Activated CD8-positive, alpha-beta memory T cell treated with anti-CD3 and anti-CD28 coated beads for 48 hours (primary cell): ENCODE data around the gene SH2D6.
"Not testable (repeated sequence)": the region's sequence is repeated elsewhere in the genome, so short reads cannot be mapped to it uniquely, and the experiment has no call there.

ENCODE experiments used
- DNase-seq, 3 experiments: peaks; one replicate each; pipeline ENCODE4 v3.0.0-alpha.2; 2020; ENCODE audit warnings: low read depth in 2 of 3, low spot score in 2 of 3

Gene SH2D6

DNA sequence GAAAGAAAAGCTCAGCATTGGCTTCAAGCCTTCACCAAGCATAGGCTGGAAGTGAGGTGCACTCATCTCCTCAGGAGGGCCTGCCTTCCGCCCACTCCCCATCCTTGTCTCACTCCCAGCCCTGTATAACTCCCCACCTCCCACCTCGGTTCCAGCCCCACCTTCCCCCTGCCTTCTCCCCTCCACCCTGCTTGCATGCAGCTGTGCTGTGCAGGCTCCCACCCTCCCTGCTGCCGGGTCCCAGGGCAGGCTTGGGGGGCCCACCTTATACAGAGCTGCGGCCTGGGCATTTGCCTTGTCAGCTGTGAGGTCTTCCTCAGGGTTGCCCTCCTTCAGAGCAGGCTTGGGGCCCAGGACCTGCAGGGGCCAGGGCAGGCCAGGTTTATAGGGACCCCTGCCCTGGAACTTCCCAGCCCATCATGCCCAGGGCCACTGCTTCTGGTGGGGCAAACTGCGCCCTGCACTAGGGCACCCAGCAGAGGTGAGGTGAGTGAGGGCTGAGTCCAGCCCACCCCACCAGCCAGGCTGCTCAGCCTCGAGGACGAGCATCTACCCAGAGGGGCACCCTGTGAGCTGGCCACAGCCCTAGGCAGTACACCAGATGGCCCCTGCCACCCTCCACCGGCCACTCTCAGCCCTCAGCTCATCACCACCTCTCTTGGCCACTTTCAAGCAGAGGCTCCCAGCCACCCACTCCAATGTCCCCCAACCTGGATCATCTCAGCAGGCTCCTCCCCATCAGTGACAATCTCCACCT, 19.9 kb upstream of the SH2D6 start:
- DNase-seq: no peak

DNA sequence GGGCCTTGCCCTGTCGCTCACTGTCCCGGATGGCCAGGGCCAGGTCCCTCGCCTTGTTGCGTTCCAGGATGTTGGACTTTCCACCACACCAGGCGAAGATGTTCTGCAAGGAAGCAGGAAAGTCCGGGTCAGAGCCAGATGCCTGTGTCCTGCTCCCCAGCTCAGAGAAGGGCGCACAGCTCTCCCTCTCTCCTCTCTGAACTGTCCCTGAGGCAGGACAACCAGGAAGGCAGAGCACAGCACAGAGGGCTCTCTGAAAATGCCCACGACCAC, 19.4 kb upstream of the SH2D6 start:
- no peak for DNase-seq

DNA sequence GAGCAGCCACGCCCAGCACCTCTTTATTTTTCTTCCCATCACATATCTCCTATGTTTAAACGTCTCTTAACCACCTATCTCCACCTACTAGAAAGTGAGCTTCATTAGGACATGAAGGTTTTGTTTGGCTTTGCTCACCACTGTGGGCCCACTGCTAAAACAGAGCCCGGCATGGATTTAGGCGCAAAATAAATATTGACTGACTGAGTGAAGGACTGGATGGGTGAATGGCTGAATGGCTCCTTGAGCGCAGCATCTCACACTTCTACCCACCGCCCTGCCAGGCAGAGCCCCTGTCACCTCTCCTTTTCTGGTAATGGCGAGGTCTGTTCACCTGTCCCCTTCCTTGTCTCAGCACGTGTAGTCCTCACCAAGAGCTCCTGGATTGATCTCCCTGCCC, 18.5 kb upstream of the SH2D6 start:
- DNase-seq: no peak

DNA sequence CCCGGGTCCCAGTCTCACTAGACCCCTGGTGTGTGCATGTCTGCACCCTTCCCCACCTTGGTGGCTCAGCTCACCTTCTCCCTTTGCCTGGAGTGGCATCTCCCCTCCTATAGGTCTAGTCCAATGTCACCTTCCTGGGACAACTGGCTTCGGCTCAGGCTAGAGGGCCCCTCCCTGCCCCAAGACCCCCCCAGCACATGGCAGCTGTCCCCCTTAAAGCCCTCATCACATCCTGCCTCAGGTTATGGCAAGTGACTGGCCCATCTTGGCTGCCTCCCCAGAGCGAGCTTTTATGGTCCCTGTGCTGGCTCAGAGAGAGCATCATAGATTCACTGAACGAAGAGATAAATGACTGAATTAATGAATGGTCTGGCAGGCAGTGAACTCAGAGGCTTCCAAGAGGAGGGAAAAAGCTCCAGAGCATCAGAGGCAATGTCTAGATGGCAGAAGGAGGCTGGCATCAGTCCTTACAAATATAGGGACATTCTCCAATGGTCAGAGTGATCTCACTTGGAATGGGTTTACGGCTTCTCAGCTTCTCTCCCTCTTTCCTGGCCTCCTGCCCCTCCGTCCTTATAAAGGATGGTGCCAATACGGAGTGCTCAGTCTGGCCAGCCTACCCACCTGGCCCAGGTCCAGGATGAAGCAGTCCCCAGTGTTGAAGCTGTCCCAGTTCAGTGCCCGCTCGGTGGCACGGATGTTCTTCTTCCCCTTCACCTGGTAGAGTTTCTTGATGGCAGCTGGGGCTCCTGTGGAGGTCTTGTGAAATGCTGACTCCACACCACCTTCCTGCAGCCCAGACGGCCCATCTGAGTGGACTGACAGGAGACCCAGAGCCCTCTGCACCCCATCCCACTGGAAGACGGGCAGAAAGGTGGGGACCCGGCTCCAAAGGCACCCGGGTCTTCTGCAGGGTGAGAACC, 17.7 kb upstream of the SH2D6 start:
- no peak for DNase-seq

DNA sequence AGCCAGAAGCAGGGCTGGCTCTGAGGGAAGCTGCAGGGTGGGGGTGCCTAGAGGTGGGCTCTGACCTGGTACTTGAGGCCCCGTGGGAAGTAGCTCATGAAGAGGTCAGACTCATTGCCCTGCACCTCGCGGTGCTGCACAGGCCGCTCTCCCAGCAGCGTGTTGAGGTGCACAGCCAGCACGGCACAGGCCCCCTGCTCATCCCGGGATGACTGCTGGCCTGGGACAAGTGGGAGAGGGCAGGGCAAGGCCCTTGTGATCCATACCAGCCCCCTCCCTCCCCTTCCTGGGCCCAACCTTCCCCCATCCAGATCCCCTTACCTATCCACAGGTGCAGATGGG, 17.1 kb upstream of the SH2D6 start:
- DNase-seq: no peak

DNA sequence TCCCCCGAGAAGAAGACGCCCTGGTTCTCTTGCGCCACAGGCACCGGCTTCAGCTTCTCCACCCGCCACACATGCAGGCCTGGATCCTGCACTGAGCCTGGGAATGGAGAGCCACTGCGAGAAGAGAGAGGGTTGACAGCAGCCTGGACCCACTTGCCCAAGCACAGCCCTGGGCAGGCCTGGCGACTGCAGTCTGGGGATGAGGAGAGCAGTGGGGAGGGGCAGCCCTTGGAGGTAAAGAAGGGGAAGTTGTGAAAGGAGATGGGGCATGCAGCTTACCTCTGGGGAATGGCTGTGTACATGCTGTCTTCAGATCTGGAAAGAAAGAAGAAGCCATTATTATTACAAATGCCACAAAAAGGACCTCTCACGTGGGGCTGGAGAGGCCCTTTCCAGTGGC, 16.7 kb upstream of the SH2D6 start:
- DNase-seq: no peak

DNA sequence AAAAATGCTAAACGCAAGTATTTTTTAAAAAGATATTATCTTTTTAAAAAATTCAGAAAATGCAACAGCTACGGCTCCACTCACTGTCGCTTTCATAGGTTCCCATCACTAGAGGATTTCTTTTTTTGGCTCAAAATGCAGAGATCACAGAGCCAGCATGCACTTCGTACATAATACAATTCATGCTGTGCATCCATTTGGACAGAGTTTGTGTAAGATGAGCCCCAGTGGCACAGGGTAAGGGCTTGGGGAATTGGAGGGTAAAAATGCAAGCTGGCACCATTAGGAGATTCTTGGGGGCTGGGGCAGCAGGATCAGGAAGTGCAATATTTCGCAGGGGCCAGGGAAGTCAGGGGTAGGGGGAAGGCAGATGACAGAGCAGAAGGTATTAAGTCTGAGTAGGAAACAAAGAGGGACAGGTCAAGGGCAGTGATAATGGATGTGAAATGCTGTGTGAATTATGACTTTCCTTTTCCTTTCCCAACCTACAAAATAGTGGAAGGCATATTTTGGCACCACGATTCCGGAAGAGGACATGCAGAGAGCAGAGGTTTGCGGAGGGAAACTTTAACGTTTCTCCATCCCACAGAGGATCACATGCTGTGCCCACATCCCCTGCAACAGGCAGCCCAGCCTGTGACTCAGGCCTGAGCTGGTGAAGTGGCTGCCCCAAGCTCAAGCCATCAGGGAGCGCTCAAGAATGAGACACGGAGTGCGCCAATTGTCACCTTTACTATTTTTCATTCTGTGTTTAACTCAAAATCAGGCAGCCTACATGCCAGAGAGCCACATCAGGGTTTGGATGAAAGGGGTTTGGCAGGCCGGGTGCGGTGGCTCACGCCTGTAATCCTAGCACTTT, 13.1 kb upstream of the SH2D6 start:
- DNase-seq: peak in 1 of 3 experiments; percentile 58

DNA sequence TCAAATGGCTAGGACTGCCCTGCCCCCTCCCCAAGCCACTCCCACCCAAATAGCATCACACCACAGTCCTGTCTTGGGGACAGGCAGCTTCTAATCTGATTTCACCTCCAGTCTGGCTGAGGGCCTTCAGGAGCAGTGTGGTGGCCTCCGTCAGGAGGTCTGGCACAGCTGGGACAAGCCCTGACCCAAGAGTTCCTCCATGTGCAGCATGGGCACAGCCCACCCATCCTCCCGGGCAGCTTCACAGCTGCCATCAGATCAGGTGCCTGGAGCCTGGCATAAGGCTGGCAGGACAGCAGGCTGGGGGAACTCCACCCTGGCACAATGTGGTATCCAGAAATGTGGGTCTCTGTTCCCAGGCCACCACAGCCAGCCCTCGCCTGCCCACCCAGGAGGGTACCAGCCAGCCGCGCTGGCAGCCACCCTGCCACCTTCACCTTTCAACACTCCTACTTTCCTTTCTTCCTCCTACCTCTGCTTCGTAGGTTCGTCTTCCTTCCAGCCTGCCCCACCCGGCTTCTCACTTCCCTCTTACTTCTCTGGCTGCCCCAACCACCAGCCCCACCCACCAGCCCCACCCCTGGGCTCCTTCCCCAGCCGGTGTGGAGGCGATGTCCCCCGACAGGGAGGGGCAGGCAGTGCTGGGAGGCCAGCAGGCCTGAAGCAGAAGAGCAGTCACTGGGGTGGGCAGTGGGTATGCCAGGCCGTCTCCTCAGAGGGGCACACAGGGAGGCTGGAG, 8.5 kb upstream of the SH2D6 start, which contains the start of gene CAPG:
TSS of gene CAPG (minus strand) at position 522 of the 739 bp plus-strand sequence. CDS start 8,221 bp downstream, outside the sequence.
- DNase-seq: no peak

DNA sequence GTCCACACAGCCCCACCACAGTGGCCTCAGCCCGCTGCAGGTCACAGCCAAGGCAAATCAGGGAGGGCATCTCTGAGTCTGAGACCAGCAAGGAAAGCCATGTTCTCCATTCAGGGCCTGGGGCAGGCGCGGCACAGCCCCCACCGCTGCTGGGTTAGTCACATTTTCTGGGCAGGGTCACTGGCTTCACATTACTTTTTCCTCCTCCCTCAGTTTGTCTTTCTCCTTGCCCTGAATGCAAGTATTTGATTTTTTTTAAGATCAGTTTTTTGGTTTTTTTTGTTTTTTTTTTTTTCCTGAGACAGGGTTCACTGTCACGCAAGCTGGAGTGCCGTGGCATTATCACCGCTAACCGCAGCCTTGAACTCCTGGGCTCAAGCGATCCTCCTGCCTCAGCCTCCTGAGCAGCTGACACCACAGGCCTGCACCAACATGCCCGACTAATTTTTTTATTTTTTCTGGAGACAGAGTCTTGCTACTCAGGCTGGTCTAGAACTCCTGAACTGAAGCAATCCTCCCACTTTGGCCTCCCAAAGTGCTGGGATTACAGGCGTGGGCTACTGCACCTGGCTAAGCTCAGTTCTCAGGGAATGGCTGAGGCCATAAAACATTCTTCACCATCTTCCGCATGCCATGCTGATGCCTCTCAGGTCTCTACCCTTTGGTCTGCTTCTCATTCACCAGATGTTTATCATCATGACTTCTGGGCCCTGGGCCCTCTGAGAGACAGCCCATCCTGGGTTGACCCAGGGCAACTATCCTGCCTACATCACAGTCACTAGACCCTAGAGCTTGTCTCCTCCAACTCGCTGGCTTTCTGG, 7.7 kb upstream of the SH2D6 start:
- no peak for DNase-seq

DNA sequence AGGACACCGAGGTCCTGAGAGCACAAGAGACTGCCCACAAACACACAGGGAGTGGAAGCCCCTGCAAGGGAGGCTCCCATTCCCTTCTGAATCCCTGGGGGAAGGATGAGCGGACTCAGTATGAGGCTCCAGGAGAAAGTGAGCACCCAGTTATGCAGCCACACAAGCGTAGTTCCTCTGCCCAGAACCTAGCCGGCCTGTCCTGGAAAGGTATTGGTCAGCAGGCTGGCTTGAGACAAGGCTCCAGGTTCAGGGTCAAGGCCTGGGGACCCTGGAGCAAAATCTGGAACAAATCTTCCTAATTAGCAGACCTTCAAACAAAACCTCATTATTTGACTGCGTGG, 7.1 kb upstream of the SH2D6 start:
- no peak for DNase-seq

DNA sequence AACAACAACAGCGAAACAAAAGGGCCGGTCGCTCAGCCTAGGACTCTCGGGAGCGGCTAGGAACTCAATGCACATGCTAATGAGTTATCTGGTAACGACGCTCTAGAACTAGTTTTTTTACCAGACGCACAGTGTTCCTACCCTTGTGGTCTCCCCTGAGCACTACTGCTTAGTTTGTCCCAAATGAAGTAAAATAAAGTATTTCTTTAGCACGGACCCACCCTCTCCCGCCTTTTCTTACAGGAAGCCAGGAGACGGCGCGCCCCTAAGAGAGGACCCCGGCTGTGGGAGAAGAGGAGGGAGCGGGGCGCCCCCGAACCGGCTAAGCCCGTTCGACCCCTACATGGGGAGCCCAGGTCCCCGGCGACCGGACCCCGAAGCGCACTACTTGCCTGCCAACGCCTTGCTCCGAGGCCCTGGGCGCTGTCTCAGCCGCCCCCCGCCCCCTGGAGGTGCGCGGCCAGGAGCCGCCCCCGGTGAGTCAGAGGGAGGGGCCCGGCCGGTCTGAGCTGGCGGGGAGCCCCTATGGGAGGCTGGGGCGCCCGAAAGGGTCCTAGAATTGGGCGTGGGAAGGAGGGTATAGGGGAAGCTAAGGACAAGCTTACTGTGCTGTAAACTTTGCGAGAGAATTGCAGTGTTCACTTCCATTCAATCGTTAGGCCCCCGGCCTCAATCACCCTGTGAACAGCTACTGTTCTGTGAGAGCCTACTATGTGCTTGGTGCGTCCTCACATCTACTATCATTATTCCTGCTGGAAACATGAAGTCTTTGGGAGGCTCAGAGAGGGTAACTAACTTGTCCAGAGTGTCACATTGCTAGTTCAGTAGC, 4.7 kb upstream of the SH2D6 start:
- DNase-seq: peak in 1 of 3 experiments; percentile 36

DNA sequence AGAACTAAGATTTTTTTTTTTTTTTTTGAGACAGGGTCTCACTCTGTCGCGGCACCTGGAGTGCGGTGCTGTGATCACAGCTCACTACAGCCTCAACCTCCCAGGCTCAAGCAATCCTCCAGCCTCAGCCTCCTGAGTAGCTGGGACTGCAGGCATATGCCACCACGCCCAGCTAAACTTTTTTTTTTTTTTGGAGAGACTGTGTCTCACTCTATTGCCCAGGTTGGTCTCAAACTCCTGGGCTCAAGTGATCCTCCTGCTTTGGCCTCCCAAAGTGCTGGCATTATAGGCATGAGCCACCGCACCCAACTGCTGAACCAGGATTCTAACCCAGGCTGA, 4.1 kb upstream of the SH2D6 start:
- DNase-seq: not testable (repeated sequence)

DNA sequence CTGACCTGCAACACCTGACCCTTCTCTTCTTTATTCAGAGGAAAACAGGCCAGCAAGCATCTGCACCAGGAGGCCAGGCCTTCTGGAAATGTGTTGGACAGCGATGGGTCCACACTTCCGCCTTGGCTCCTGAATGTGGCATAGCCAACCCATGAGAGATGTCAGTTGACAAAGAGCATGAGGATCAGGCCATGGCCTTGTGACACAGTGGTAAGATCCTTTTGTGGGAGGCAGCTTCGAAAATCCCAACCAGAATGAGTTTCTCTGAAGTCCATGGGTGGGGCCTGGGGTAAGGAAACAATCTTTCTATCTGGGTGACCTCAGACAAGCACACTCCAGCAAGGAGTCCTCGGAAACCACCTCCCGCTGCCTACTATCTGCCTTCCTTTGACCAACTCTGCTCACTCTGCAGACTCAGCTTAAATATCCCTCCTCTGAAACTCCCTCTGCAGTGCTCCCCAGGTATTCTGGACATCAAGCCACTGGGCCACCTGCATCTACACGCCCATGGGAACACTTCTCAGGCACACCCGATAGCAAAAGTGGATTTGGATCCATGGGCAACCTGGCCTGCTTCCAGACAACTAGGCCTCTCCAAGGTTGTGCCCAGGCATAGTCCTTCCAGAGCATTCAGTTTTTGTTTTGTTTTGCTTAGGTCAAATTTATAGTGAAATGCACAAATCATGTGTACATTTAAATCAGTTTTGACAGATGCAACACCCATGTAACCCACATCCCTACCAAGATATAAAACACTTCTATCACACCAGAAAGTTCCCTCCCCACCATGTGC, 3.6 kb upstream of the SH2D6 start:
- DNase-seq: no peak

DNA sequence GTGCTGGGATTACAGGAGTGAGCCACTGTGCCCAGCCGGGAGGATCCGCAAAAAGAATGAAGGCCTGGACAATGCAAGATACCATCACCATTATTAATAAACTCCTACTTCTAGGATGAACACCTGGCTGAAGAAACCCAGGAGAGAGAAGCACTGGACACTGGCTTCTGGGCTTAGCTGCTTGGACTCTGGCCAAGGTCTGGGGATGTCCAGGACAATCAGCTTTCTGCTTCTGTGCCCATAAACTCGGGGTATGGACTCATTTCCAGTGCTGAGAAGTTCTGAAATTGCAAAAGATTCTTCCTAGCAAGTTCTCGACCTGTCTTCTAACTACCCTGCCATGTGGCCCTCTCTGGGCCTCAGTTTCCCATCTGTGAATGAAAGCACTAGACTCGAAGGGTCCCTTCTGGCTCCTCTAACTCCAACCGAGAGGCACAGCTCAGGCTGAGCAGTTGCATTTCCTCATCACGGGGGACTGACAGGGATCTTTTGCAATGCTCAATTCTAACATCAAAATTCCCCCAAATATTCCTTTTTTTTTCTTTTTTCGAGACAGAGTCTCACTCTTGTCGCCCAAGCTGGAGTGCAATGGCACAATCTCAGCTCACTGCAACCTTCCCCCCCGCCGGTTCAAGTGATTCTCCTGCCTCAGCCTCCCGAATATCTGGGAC, 2.4 kb upstream of the SH2D6 start:
- DNase-seq: no peak

DNA sequence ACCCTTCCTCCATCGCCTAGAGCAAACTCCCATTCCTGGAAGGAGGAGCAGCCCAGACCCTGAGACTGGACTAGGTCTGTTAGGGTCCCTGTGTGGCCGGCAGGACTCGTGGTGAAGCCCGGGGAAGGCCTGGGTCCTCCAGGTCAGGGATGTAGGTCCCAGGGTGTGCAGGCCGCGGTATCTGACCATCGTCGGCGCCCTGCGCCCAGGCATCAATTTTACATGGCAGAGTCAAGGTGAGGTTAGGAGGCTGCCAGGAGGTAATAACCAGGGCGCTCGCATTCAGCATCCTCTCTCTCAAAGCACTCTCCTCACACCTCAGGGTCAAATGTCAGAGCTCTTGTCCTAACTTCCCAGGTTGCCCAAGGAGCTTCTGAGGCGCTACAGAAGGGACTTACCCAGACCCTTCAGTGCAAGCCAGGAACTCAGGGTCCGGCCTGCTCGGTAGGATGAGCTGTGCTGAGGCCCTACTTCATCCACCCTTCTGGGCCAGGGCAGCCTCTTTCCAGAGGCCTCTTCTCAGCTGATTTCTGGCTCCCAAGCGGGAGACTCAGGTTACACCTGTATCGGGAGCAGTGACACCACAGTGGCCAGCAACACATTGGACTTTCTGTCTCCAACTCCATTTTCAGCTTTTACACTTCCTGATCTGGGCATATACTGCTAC, 628 bp downstream of the SH2D6 start:
- no peak for DNase-seq

DNA sequence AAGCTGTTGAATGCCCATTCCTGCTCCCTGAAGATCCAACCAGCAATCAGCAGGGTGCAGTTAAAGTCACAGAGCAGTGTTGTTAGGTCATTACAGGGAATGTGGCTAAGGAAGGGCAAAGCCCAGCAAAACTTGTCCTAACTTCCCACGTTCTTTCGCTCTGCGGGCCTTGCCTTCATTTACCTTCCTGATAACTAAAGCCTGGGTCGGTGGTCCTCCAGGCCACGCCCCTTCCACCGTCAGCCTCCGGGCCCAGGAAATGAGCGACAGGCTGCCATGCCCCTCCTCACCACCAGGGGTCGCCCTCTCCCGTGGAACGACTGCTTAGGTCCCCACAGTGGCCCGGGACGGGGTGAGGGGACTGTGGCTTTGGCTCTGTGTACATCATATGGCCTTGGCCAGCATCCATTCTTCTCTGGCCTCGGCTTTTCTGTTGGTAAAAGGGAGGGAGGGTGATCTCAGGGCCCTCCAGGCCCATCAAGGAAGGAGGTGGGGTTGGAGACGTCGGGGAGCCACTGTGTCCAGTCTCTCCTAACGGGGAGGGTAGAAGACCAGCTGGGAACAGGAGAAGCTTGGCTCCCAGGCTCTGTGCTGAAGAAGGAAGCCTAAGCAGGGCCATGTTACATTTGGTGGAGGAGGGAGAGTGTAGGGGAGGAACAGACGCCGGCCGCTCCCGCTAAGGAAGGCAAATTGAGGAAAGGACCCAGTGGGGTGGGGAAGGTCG, 2.2 kb downstream of the SH2D6 start:
- peak; percentile 70 to 99 (median 98) for DNase-seq
